Subcutaneous abdominal adipose tissue (tissue), 5 donors: ENCODE measurements around the gene SMARCB1.
"Not testable (repeated sequence)": the region's sequence is repeated elsewhere in the genome, so short reads cannot be mapped to it uniquely, and the experiment has no call there.

Experiments used
- H3K27ac ChIP-seq: one replicate; pipeline ENCODE4 v1.7.0; 2013; ENCODE audit warnings: low read depth, mild to moderate bottlenecking, inconsistent platforms, low read length, moderate library complexity
- H3K27me3 ChIP-seq, 5 donors: one replicate each; pipeline ENCODE4 v1.7.0; 2013; ENCODE audit warnings: low read length in 5 of 5, inconsistent platforms in 1 of 5; ENCODE audit not compliant: control insufficient read depth in 5 of 5, insufficient read depth in 4 of 5
- H3K36me3 ChIP-seq, 5 donors: one replicate each; pipeline ENCODE4 v1.7.0; 2013; ENCODE audit warnings: low read length in 5 of 5; ENCODE audit not compliant: control insufficient read depth in 5 of 5, insufficient read depth in 5 of 5
- H3K4me1 ChIP-seq, 5 donors: one replicate each; pipeline ENCODE4 v1.7.0; 2013; ENCODE audit warnings: low read length in 5 of 5, mild to moderate bottlenecking in 3 of 5, moderate library complexity in 1 of 5; ENCODE audit not compliant: control insufficient read depth in 5 of 5, insufficient read depth in 5 of 5
- H3K4me3 ChIP-seq, 5 donors: one replicate each; pipeline ENCODE4 v1.7.0; 2013; ENCODE audit warnings: low read length in 5 of 5, low read depth in 1 of 5
- H3K9ac ChIP-seq, 5 donors: one replicate each; pipeline ENCODE4 v1.7.0; 2013; ENCODE audit warnings: low read length in 5 of 5, mild to moderate bottlenecking in 4 of 5, moderate library complexity in 3 of 5
- H3K9me3 ChIP-seq, 5 donors: one replicate each; pipeline ENCODE4 v1.7.0; 2013; ENCODE audit warnings: low read length in 5 of 5; ENCODE audit not compliant: control insufficient read depth in 5 of 5
- donor health status: healthy.
- donor health status: healthy.
- donor health status: healthy.
- donor health status: healthy.
- donor health status: healthy.

SMARCB1 gene

GRCh38 chr22:23850136-23850611, 63.4 kb downstream of the SMARCB1 start:
- Histone ChIP-seq H3K27ac (no peak overlapping the region), H3K9ac (no peak overlapping the region), H3K36me3 (no peaks in the 10 kb centered on the region), H3K27me3 (no peaks in the 10 kb centered on the region), H3K4me1 (peaks cover 1 to 31% (median 26%) of the 10 kb centered on the region in 5 donors), H3K4me3 (no peak overlapping the region), H3K9me3 (no peaks in the 10 kb centered on the region)

GRCh38 chr22:23856721-23857605, 70.2 kb downstream of the SMARCB1 start:
- peaks cover 2 to 22% (median 20%) of the 10 kb centered on the region in 5 donors for H3K4me1 ChIP-seq
- H3K27ac ChIP-seq, result peak overlapping the region; percentile 67
- no peaks in the 10 kb centered on the region for H3K9me3 ChIP-seq
- no peaks in the 10 kb centered on the region for H3K27me3 ChIP-seq
- H3K4me3 ChIP-seq, result peak overlapping the region; percentile 71 to 85 (median 83)
- H3K9ac ChIP-seq, result peak overlapping the region in 4 of 5 donors; percentile 60 to 95 (median 77)
- H3K36me3 ChIP-seq, result no peaks in the 10 kb centered on the region

- H3K9me3 ChIP-seq, result no peaks in the 10 kb centered on the region
- H3K9ac ChIP-seq, result peak within 1 kb of the TSS; percentile 72 to 95 (median 85)
- H3K4me1 ChIP-seq, result peaks cover 2 to 22% (median 20%) of the 10 kb centered on the region in 5 donors
- peak within 1 kb of the TSS; percentile 67 for H3K27ac ChIP-seq
- H3K36me3 ChIP-seq, result peaks cover 0 to 3% (median 0%) of the 10 kb centered on the region in 5 donors
- H3K4me3 ChIP-seq, result peak within 1 kb of the TSS; percentile 71 to 93 (median 84)
- no peaks in the 10 kb centered on the region for H3K27me3 ChIP-seq
Observed at GRCh38 chr22:23857606-23858483, 71.1 kb downstream of the SMARCB1 start, which contains the start of gene SLC2A11. SLC2A11 (plus strand) TSS chr22:23857875; CDS start chr22:23858000, 125 bp downstream.

- Histone ChIP-seq H3K4me3 (peak overlapping the region; percentile 71 to 93 (median 84)), H3K9me3 (no peaks in the 10 kb centered on the region), H3K36me3 (peaks cover 0 to 8% (median 0%) of the 10 kb centered on the region in 5 donors), H3K9ac (peak overlapping the region in 4 of 5 donors; percentile 72 to 91 (median 84)), H3K27me3 (no peaks in the 10 kb centered on the region), H3K4me1 (peaks cover 2 to 22% (median 20%) of the 10 kb centered on the region in 5 donors), H3K27ac (no peak overlapping the region)
Observed at GRCh38 chr22:23858484-23858815, 71.7 kb downstream of the SMARCB1 start.

- H3K27me3 ChIP-seq, result no peaks in the 10 kb centered on the region
- H3K4me3 ChIP-seq, result no peak overlapping the region
- no peaks in the 10 kb centered on the region for H3K9me3 ChIP-seq
- H3K27ac ChIP-seq, result no peak overlapping the region
- peaks cover 0 to 8% (median 0%) of the 10 kb centered on the region in 5 donors for H3K36me3 ChIP-seq
- H3K4me1 ChIP-seq, result peaks cover 2 to 22% (median 20%) of the 10 kb centered on the region in 5 donors
- H3K9ac ChIP-seq, result no peak overlapping the region
Observed at GRCh38 chr22:23859201-23859600, 72.4 kb downstream of the SMARCB1 start.

GRCh38 chr22:23860187-23860586, 73.4 kb downstream of the SMARCB1 start:
- not testable (repeated sequence) for H3K9me3 ChIP-seq, H3K27me3 ChIP-seq, H3K27ac ChIP-seq, H3K36me3 ChIP-seq, H3K9ac ChIP-seq, H3K4me3 ChIP-seq
- H3K4me1 ChIP-seq, result peaks cover 2 to 22% (median 20%) of the 10 kb centered on the region in 5 donors

GRCh38 chr22:23862103-23862502, 75.3 kb downstream of the SMARCB1 start:
- no peaks in the 10 kb centered on the region for H3K27me3 ChIP-seq
- H3K4me3 ChIP-seq, result no peak overlapping the region
- H3K4me1 ChIP-seq, result peaks cover 2 to 14% (median 13%) of the 10 kb centered on the region in 5 donors
- H3K9ac ChIP-seq, result no peak overlapping the region
- no peaks in the 10 kb centered on the region for H3K9me3 ChIP-seq
- H3K27ac ChIP-seq, result no peak overlapping the region
- H3K36me3 ChIP-seq, result peaks cover 0 to 8% (median 0%) of the 10 kb centered on the region in 5 donors

- not testable (repeated sequence) for H3K9ac ChIP-seq, H3K4me3 ChIP-seq, H3K4me1 ChIP-seq, H3K27me3 ChIP-seq, H3K9me3 ChIP-seq, H3K27ac ChIP-seq
- H3K36me3 ChIP-seq, result peaks cover 0 to 31% (median 16%) of the 10 kb centered on the region in 5 donors
Observed at GRCh38 chr22:23864499-23865154, 77.9 kb downstream of the SMARCB1 start.

GRCh38 chr22:23868580-23868979, 81.8 kb downstream of the SMARCB1 start:
- Histone ChIP-seq H3K9ac (no peak overlapping the region), H3K27ac (no peak overlapping the region), H3K4me3 (no peak overlapping the region), H3K9me3 (no peaks in the 10 kb centered on the region), H3K27me3 (no peaks in the 10 kb centered on the region), H3K4me1 (no peaks in the 10 kb centered on the region), H3K36me3 (peaks cover 0 to 30% (median 15%) of the 10 kb centered on the region in 5 donors)
